ENCODE measurements around the gene PDE4D. TPM values are rescaled to one million over a fixed set of nuclear protein-coding genes. Genes with fewer than 3 reads are reported as not detected.

The PDE4D gene
- total RNA-seq, 1 donor from 2014 or later = 46.9 TPM

DNA sequence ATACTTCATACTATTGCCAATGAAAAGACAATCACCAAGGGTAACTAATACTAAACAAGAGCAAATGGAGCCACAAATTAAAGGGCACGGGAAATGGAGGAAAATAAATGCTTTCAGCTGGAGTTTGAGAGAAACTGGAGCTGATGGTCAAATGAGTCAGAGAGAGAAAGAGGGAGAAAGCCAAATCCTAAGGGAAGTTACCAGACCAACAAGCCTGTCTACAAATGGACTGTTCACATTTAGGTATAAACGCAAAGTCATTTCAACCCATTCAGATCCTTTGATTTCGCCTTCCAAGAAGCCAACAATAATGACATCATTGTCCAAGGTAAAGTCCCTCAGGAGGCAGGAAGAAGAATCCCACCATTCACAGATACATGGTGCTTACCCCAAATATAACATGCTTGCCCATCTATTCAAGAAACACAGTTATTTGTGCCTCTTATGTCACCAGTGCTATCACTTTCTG is 958.9 kb downstream of the PDE4D start:
- no peak for DNase-seq (ENCODE audit: low spot score)

DNA sequence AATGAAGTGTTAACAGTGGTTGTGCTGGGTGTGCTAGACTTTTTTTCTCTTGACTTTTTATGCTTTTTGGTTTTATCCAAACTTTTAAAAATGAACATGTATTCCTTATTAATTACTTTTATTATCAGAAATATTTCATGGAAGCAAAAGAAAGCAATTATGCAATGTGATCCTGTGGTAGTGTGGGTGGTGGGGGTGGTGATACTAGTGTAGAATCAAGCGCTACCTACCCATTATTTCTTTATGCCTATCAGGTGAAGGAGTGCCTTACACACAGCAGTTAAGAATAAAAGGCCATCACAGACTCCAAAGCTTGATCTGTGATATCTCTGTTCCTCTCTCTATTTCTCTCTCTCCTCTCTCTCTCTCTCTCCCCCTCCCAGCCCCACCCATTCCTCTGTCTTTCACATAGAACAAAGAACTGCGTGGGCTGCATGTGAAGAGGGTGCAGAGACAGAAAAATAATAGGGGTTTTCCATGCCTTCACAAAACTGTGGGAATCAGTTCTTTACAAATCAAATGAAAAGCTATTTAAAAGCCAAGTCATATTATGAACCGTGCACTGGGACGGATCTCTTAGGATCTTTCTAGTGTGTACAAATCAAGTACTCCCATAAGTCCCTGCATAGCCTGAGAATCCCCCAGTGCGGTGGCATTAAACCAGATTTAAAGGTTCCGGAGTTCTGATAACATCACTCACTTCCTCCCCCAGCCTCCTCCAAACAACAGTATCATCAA is 959.5 kb downstream of the PDE4D start:
- DNase-seq (ENCODE audit: low spot score) = no peak

DNA sequence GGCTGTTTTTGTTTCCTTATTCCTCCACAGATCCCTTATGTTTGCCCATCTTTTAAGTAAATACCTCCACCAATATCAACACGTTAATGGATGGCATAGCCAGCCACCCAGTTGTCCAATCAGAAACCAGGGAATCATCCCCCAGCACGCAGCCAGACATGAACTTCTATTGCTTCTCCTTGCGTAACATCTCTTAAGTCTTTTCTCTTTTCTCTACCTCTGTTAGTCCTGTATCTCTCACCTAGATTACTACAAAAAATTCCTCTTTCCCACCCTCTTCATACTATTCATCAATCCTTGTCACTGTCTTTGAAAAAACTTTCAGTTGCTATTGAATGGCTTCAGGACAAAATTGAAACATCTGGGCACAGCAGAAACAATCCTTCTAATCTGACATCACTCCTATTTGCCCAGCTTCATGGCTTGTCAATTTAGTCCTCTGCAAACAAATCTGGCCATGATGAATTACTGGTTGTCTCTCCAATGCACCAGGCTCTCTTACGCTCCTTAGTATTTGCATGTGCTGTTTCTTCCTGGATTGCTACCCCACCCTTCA is 961.4 kb downstream of the PDE4D start:
- no peak for DNase-seq (ENCODE audit: low spot score)

DNA sequence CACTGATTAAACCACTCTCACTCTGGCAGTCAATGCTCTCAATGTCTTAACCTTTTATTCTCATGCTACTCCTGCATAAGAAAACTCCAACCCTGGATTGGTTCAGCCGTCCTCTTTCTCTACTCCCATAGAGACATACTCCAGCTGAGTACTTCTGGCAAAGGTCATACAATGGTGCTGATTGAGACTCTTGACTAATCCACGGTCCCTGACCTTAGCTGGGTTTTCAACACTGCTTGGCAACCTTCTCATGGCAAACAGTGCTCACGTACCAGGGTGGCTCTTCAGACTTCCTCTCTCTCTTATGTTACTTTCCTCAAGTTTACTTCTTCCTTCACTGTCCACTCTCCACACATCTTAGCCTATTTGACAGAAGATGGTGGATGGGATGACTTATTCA is 963.0 kb downstream of the PDE4D start:
- DNase-seq (ENCODE audit: low spot score) = no peak

DNA sequence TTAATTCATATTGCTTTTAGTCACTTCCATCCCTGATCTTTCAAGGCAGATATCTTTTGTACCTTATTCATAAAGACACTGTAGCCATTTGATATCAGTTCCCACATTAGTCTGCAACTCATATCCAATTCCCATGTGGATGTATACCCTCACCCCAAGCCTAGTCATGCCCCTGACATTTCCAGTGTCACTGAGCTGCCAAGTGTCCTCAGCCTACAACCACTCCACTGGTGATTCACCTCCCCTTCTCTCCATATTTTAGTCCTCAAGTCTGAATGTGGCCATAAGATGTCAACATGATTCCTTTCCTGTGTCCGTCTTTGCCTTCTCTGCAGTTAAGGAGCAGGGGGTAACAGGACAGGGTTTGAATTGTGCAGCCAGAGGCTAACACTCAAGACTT is 963.8 kb downstream of the PDE4D start:
- no peak for DNase-seq (ENCODE audit: low spot score)

DNA sequence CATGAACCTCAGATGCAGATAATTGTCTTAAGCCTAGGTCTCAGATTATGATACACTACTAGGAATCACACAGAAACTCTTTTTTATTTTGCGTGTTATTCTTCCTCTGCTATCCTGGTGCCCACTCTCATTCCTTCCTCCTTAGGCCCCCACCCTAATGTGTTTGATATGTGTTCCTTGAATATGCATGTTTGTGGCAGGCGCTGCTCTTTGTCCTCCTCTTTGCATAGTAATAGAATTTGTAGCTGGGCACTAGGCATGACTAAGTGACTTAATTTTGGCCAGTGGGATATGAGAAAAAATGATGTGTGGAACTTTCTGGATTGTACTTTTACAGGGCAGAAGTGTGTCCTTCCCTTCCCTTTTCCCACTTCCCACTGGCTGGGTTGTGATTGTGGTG is 965.6 kb downstream of the PDE4D start:
- DNase-seq (ENCODE audit: low spot score) = no peak

DNA sequence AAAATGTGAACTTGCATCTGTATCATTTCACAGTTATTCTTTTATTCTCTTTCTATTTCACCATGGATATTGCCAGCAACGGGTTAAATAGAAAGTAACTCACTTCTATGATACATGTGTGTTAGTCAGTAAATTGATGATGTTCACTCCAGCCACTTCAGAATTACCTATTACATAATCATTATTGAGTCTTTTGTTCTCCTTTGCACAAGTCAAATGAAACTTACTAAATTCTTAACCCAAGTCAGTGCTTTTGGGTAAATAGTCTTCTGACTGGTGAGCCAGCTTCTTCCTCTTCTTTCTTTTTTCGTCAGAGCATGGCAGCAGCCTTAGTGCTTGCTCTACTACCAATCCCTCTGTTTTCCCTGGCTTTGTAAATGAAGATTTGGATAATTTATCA is 966.3 kb downstream of the PDE4D start:
- DNase-seq (ENCODE audit: low spot score) = no peak

DNA sequence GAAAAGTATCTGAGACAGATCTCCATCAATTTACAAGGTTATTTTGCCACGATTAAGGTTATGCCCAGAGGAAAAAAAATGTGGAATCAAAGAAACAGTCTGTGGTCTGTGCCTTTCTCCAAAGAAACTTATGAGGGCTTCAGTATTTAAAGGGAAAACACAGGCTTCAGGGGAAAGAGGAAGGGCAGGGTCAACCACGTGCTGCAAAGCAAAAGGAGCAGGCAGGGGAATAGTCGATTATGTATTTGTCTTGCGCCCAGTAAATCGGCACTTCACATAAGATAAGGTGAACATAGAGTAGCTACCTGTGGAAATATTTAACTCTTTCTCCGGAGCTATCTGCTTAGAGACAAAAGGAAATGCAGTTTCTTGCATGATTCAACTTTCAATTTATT is 967.0 kb downstream of the PDE4D start:
- DNase-seq (ENCODE audit: low spot score) = no peak

DNA sequence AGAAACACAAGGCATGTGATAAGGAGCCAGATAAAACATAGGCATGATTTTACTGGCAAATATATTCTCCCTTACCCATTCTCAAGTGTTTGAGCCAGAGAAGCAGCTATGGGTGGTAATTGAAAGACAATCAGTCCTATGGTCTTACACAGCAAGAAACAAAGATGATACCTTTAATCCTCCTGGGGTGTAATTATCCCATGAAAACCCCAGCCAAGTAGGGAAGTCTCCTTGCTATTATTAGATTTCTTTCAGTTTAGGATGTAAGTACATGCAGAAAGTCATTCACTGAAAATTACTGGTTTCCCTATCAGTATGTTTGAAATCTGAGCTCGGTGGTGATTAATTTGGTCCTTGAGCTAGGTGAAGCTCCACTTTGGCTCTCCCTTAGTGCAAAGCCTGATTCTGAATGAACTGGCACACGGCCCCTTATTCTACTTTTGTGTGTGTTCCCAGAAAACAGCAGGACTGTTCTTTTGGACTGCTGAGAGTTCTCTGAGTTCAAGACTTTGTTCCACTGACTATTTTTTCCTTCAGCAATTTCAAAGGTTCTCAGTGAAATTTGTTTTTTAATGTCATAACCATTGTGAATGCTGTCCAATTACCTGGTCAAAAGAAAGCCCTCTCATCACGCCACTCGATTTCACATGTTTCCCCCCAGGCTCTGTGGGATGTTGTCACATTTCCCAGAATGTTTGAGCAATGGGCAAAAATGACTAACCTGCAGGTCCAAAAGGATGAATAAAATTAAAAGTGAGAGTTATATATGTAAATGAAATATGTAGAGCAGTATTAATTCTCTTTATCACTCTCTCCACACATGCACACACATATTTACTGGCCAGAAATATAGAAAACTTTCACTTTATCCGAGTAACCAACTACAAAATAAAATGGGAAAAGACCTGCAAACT is 967.6 kb downstream of the PDE4D start:
- no peak for DNase-seq (ENCODE audit: low spot score)

DNA sequence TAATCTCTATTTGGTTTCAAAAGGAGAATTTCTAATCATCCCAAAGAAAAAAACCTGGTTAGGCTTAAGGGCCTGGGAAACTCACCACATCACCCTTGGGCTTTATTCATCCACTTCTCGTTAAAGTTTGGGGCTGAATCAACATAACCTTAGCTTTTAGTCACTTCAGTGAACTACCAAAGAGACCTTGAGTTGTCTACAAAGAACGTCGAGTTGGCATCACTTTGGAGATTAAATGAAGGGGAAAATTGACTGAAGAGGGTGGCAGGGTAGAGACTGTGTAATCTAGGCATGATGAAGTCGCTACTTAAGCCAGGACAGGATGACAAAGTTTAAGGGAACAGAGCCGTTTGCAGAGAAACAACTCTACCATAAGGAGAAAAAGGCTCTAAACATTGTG is 969.2 kb downstream of the PDE4D start:
- DNase-seq (ENCODE audit: low spot score) = no peak

DNA sequence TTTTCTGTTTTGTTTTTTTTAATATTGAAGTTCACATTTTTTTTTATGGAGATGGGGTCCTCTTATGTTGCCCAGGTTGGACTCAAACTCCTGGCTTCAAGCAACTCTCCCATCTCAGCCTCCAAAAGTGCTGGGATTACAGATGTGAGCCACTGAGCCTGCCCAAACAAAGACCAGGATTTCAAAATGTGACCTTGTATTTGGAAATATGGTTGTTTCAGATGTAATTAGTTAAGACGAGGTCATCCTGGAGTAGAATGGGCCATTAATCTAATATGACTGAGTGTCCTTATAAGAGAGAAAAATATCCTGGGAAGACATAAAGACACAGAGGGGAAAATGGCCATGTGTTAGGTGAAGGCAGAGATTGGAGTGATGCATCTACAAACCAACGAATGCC is 970.2 kb downstream of the PDE4D start:
- no peak for DNase-seq (ENCODE audit: low spot score)

DNA sequence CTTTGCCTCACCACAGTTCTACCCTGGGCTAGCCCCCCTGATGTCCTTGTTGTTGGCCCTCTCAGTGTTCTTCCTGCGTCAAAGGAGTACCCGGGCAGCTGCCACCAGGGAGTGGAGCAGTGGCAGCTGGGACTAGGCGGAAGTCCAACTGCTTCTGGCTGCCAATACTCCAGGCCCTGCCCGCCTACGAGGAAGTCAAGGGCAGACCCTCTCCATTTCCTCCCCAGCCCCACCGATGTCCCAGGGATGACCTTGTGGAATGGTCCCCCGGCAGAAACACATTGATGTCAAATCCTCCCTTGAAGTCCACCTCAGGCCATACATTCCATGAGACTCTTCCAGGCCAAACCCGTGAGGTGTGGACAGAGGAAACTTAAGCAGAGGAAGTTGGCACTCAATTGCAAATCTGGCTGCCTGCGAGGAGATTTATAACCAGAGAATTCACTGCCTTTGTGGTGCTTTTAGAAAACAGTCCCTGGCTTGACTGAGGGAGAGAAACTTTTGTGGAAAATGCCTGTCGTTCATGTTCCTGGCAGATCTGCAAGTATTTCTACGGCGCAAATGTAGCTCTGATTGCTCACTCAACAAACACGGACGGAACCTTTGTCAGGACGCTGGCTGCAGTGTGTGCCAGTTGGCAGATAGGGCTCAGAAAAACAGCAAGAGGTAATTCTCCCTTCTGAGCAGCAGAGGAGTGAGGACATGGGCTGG is 970.9 kb downstream of the PDE4D start:
- peak; percentile 43 for DNase-seq (ENCODE audit: low spot score)

DNA sequence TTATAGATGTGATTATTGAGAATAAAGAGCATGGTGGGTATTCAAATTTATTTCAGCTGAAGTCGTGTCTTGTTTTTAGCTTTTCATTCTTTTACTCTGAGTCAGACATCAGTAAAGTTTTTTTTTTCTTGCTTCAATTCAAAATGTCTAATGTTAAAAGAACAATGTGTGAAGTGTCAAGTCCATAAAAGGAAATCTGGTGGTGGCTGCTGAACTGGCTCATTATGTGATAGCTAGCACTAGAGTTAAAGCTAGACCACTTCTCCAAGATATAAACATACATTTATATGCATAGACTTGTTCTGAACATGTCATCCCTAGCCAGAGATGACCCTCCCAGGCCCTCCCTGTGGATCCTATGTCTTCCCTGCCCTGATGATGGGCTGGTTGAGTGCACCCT is 972.4 kb downstream of the PDE4D start:
- no peak for DNase-seq (ENCODE audit: low spot score)

DNA sequence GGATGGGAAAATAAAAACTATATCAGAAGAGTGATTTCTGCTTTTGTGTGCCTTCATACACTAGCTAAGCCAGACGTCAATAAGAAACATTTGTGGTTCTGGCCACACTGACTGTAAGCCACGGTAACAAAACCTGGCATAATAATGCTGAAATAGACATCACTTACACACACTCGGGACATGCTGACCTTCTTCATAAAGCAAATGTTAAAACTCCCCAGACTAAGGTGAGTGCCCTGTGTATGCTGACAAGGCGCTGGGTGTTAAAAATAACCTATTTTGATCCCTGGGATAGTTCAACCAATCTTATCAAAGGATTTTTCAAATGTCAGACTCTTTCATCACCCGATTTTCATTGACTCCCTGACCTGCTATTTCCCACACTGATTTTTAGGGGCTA is 973.7 kb downstream of the PDE4D start:
- no peak for DNase-seq (ENCODE audit: low spot score)
